ENCODE results near the gene ZNF439. TPM values are rescaled to one million over a fixed set of nuclear protein-coding genes. Genes with fewer than 3 reads are reported as not detected.
"Not testable (repeated sequence)": the region's sequence is repeated elsewhere in the genome, so short reads cannot be mapped to it uniquely, and the experiment has no call there.

Gene ZNF439
- total and polyA plus RNA-seq, 2 of the 13 experiments (the other 11 are each of a cell fraction or from before 2014, with no cell fraction given) = 2.9 to 4.9 TPM

DNA sequence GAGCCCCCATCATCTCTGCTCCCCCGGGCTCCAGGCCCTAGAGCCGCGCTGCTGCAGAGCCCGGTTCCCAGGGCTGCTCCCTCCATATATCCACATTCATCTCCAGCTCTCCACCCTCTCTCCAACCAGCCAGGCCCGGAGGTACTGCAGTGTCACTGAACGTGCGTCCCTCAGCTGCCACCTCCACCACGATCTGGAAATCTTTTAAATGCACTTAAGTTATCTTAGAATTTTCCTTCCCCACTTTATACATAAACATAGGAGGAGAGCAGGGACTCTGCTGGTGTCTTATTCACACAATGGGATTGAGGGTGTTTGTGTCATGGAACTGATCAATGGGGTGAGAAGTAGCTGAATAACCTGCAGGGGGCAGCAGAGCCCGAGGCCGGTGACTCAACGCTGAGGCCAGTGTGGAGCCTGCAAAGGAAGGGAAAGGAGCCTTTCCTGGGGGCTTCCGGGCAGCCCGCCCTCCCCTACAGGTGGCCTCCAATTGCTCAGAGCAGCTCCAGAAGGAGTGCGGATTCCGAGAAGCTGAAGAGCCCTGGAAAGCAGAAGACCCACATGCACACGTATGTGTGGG is 31.3 kb downstream of the ZNF439 start:
- not testable (repeated sequence) for H3K79me2 ChIP-seq (ENCODE audit: insufficient read depth, low read length); H4K20me1 ChIP-seq (ENCODE audit: insufficient read depth, low read length); H3K27me3 ChIP-seq (ENCODE audit: control insufficient read depth in 1 of 2, insufficient read depth in 2 of 2, low read length in 2 of 2); H3K36me3 ChIP-seq (replicated peaks in 1 of 2; ENCODE audit: control insufficient read depth in 1 of 2, insufficient read depth in 2 of 2, low read length in 2 of 2); H3K9ac ChIP-seq (ENCODE audit: insufficient read depth, low read depth, low read length); H3K4me1 ChIP-seq (ENCODE audit: insufficient read depth, low read length); DNase-seq (ENCODE audit: low spot score); H2AFZ ChIP-seq (ENCODE audit: low read length); H3K9me3 ChIP-seq (ENCODE audit: low read length); BruUV-seq (replicated peaks); H3K27ac ChIP-seq (ENCODE audit: extremely low read length, insufficient read depth, low read length); H3K4me3 ChIP-seq (replicated peaks in 1 of 3; ENCODE audit: insufficient read depth in 1 of 3, low read depth in 2 of 3, low read length in 3 of 3)
- intact Hi-C loops (cut with micrococcal nuclease; ENCODE audit: unreplicated experiment) = loop anchor here (2.0 to 5.0 kb wide), 3 partner anchors 83 to 261 kb away; partner anchors contain the start of gene ZNF20
- ChIA-PET POLR2A (interaction anchor here (0.8 to 1.6 kb wide), 4 partner anchors 8 to 260 kb away, joined by 3 to 4 read pairs (median 4); partner anchors contain the start of genes ZNF20 and ZNF69), CTCF (ENCODE audit: low intra/inter-chr PET ratio, low total read pairs) (interaction anchor here (0.6 to 4.5 kb wide), 4 partner anchors 34 to 261 kb away, joined by 3 to 50 read pairs (median 4); no protein-coding TSS in a partner anchor)
- TF ChIP-seq RAD21 (CRISPR knock-in tag; IDR thresholded peaks at IDR 0.05) (peak; percentile 46), STAG1 (CRISPR knock-in tag; IDR thresholded peaks at IDR 0.05) (peak; percentile 55), FOSL2 (CRISPR knock-in tag; IDR thresholded peaks at IDR 0.05) (peak; percentile 52), ZNF644 (CRISPR knock-in tag; IDR thresholded peaks at IDR 0.05; ENCODE audit: low read depth) (peak; percentile 49; the same call in 1 of the 2 replicates)
- TF ChIP-seq, protein P1, sequence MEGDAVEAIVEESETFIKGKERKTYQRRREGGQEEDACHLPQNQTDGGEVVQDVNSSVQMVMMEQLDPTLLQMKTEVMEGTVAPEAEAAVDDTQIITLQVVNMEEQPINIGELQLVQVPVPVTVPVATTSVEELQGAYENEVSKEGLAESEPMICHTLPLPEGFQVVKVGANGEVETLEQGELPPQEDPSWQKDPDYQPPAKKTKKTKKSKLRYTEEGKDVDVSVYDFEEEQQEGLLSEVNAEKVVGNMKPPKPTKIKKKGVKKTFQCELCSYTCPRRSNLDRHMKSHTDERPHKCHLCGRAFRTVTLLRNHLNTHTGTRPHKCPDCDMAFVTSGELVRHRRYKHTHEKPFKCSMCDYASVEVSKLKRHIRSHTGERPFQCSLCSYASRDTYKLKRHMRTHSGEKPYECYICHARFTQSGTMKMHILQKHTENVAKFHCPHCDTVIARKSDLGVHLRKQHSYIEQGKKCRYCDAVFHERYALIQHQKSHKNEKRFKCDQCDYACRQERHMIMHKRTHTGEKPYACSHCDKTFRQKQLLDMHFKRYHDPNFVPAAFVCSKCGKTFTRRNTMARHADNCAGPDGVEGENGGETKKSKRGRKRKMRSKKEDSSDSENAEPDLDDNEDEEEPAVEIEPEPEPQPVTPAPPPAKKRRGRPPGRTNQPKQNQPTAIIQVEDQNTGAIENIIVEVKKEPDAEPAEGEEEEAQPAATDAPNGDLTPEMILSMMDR (CRISPR knock-in tag; IDR thresholded peaks at IDR 0.05) = peak; percentile 78
- TF ChIP-seq, protein P2, sequence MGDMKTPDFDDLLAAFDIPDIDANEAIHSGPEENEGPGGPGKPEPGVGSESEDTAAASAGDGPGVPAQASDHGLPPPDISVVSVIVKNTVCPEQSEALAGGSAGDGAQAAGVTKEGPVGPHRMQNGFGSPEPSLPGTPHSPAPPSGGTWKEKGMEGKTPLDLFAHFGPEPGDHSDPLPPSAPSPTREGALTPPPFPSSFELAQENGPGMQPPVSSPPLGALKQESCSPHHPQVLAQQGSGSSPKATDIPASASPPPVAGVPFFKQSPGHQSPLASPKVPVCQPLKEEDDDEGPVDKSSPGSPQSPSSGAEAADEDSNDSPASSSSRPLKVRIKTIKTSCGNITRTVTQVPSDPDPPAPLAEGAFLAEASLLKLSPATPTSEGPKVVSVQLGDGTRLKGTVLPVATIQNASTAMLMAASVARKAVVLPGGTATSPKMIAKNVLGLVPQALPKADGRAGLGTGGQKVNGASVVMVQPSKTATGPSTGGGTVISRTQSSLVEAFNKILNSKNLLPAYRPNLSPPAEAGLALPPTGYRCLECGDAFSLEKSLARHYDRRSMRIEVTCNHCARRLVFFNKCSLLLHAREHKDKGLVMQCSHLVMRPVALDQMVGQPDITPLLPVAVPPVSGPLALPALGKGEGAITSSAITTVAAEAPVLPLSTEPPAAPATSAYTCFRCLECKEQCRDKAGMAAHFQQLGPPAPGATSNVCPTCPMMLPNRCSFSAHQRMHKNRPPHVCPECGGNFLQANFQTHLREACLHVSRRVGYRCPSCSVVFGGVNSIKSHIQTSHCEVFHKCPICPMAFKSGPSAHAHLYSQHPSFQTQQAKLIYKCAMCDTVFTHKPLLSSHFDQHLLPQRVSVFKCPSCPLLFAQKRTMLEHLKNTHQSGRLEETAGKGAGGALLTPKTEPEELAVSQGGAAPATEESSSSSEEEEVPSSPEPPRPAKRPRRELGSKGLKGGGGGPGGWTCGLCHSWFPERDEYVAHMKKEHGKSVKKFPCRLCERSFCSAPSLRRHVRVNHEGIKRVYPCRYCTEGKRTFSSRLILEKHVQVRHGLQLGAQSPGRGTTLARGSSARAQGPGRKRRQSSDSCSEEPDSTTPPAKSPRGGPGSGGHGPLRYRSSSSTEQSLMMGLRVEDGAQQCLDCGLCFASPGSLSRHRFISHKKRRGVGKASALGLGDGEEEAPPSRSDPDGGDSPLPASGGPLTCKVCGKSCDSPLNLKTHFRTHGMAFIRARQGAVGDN (CRISPR knock-in tag; IDR thresholded peaks at IDR 0.05) = peak; percentile 18
- peak overlapping the region; percentile 38; the same call in 1 of the 2 replicates for H3K4me2 ChIP-seq (ENCODE audit: low read depth, low read length)
- 33% methylated on average over 10 of the region's 16 CpGs for WGBS (ENCODE audit: low lambda C conversion rate)
- ATAC-seq = peak; percentile 92
- in situ Hi-C loops (cut with HindIII; ENCODE audit: extremely low pct_ligation_motif_present, low pct_unique_long_range_greater_than_20kb) = loop anchor here (5.0 kb wide), 1 partner anchor 263 kb away; the partner anchor contains the start of gene ZNF20
- peak; percentile 85 for FAIRE-seq
